C4-2B (cell line): ENCODE measurements around the gene UGT1A10.

Source experiments
- ZFX ChIP-seq: fragments of 450-650 bp; IDR thresholded peaks from 2 replicates; pipeline ENCODE4 v1.6.1; 2017
- TF ChIP-seq, protein P1 (sequence below): fragments of 450-650 bp; conservative IDR thresholded peaks from 2 replicates; pipeline ENCODE4 v1.5.1; 2017; ENCODE audit warnings: mild to moderate bottlenecking

DNA sequence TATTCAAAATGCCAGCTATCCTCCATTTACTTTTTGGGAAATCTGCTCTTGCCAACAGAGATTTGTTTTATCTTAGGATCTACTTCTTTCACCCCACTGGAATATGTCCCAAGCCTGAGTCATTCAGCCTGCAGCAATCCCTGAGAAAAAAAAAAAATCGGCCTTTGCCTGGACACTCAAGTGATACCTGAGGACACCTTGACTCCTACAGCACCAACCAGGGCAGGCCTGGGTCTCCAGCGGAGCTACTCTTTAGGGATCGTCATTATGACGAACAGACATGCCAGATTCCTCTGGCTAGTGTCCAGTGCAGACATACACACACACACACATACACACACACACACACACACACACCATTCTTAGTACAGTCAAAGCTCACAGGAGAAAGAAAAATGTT lies 54.2 kb downstream of the UGT1A10 start:
- TF ChIP-seq, protein P1, sequence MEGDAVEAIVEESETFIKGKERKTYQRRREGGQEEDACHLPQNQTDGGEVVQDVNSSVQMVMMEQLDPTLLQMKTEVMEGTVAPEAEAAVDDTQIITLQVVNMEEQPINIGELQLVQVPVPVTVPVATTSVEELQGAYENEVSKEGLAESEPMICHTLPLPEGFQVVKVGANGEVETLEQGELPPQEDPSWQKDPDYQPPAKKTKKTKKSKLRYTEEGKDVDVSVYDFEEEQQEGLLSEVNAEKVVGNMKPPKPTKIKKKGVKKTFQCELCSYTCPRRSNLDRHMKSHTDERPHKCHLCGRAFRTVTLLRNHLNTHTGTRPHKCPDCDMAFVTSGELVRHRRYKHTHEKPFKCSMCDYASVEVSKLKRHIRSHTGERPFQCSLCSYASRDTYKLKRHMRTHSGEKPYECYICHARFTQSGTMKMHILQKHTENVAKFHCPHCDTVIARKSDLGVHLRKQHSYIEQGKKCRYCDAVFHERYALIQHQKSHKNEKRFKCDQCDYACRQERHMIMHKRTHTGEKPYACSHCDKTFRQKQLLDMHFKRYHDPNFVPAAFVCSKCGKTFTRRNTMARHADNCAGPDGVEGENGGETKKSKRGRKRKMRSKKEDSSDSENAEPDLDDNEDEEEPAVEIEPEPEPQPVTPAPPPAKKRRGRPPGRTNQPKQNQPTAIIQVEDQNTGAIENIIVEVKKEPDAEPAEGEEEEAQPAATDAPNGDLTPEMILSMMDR = no peak
- no peak for TF ChIP-seq ZFX
